Spinal cord (tissue), 10 donors: ENCODE data around the gene CD79B. TPM values are rescaled to one million over a fixed set of nuclear protein-coding genes. Genes with fewer than 3 reads are reported as not detected.
A peak's percentile ranks its signal among the peaks of the same experiment; 100 is the strongest.

Experiments used
- DNase-seq, 6 donors: peaks; one replicate each; pipeline versions ENCODE4 v3.0.0 to v3.0.0-alpha.2; 2013 to 2015; ENCODE audit warnings: low spot score in 6 of 6, low read depth in 4 of 6
- H3K27ac ChIP-seq: one replicate; pipeline ENCODE4 v1.5.1; 2013; ENCODE audit warnings: low read depth, low read length, control low read depth
- H3K27me3 ChIP-seq: one replicate; pipeline ENCODE4 v1.6.1; 2013; ENCODE audit warnings: low read length; ENCODE audit not compliant: control insufficient read depth, insufficient read depth
- H3K36me3 ChIP-seq: one replicate; pipeline ENCODE4 v1.6.1; 2013; ENCODE audit warnings: low read length; ENCODE audit not compliant: control insufficient read depth, insufficient read depth
- H3K4me1 ChIP-seq: one replicate; pipeline ENCODE4 v1.6.1; 2013; ENCODE audit warnings: low read length; ENCODE audit not compliant: control insufficient read depth, insufficient read depth
- H3K4me3 ChIP-seq: one replicate; pipeline ENCODE4 v1.5.1; 2013; ENCODE audit warnings: low read depth, low read length, control low read depth
- H3K9me3 ChIP-seq: one replicate; pipeline ENCODE4 v1.6.1; 2013; ENCODE audit warnings: low read length; ENCODE audit not compliant: control insufficient read depth, insufficient read depth
- WGBS: methylation state at CpG from one replicate; pipeline ENCODE4 v1.1.5; 2013; ENCODE audit warnings: missing lambda C conversion rate; ENCODE audit not compliant: insufficient coverage; 5-methylcytosine and 5-hydroxymethylcytosine counted together
- polyA plus RNA-seq, 2 donors: library from polyadenylated mRNA; unstranded; fragments of 120-200 nt; gene quantifications; one replicate each; pipeline ENCODE4 v1.2.1, GENCODE V29; 2013; ENCODE audit not compliant: insufficient read length in 2 of 2
- total RNA-seq, 2 donors: library from RNA; depleted of rRNA in 1 of 2; stranded (reverse); fragments of 120-200 nt in 1 of 2; fragments of >200 nt in 1 of 2; gene quantifications; one replicate each; pipeline versions ENCODE4 v1.2.3 to v1.2.4, GENCODE V29; 2013 to 2014
- donor health status: healthy.

CD79B gene
- total and polyA plus RNA-seq, 4 donors, result 0.36 to 1.2 (median 0.73) TPM

GRCh38 chr17:63967953-63968352 is 35.8 kb upstream of the CD79B start:
- H3K36me3 ChIP-seq, result no peaks in the 10 kb centered on the region
- no peaks in the 10 kb centered on the region for H3K27me3 ChIP-seq
- no peak for DNase-seq
- H3K27ac ChIP-seq, result no peak overlapping the region
- 91% methylated on average over 19 of the region's 19 CpGs for WGBS
- H3K9me3 ChIP-seq, result no peaks in the 10 kb centered on the region
- H3K4me3 ChIP-seq, result no peak overlapping the region
- no peaks in the 10 kb centered on the region for H3K4me1 ChIP-seq

GRCh38 chr17:63966646-63967264 is 34.6 kb upstream of the CD79B start:
- H3K27ac ChIP-seq, result no peak overlapping the region
- no peaks in the 10 kb centered on the region for H3K36me3 ChIP-seq
- H3K27me3 ChIP-seq, result no peaks in the 10 kb centered on the region
- DNase-seq, result no peak
- 85% methylated on average over 11 of the region's 11 CpGs for WGBS
- no peak overlapping the region for H3K4me3 ChIP-seq
- H3K4me1 ChIP-seq, result no peaks in the 10 kb centered on the region
- no peaks in the 10 kb centered on the region for H3K9me3 ChIP-seq

- Histone ChIP-seq H3K4me1 (peaks cover 6% of the 10 kb centered on the region), H3K4me3 (no peak overlapping the region), H3K27me3 (peaks cover 8% of the 10 kb centered on the region), H3K9me3 (no peaks in the 10 kb centered on the region), H3K36me3 (no peaks in the 10 kb centered on the region), H3K27ac (no peak overlapping the region)
- no peak for DNase-seq
- WGBS, result no CpG with 5 or more reads among the region's 4 CpGs
Measured at GRCh38 chr17:63963123-63963522, 31.0 kb upstream of the CD79B start.

- 7% methylated on average over 4 of the region's 10 CpGs for WGBS
- no peaks in the 10 kb centered on the region for H3K36me3 ChIP-seq
- peaks cover 6% of the 10 kb centered on the region for H3K4me1 ChIP-seq
- no peak overlapping the region for H3K4me3 ChIP-seq
- H3K27me3 ChIP-seq, result peaks cover 8% of the 10 kb centered on the region
- no peaks in the 10 kb centered on the region for H3K9me3 ChIP-seq
- DNase-seq, result no peak
- no peak overlapping the region for H3K27ac ChIP-seq
Measured at GRCh38 chr17:63962298-63962744, 30.2 kb upstream of the CD79B start.

- peaks cover 8% of the 10 kb centered on the region for H3K27me3 ChIP-seq
- H3K9me3 ChIP-seq, result no peaks in the 10 kb centered on the region
- peaks cover 6% of the 10 kb centered on the region for H3K4me1 ChIP-seq
- H3K27ac ChIP-seq, result no peak overlapping the region
- DNase-seq, result peak in 2 of 6 donors; percentile 15 to 42
- 7% methylated on average over 35 of the region's 37 CpGs for WGBS
- no peak overlapping the region for H3K4me3 ChIP-seq
- no peaks in the 10 kb centered on the region for H3K36me3 ChIP-seq
Measured at GRCh38 chr17:63961355-63962212, 29.5 kb upstream of the CD79B start.

GRCh38 chr17:63960430-63960829 is 28.3 kb upstream of the CD79B start:
- 40% methylated on average over 6 of the region's 7 CpGs for WGBS
- no peak overlapping the region for H3K27ac ChIP-seq
- H3K4me3 ChIP-seq, result no peak overlapping the region

GRCh38 chr17:63960006-63960405 is 27.9 kb upstream of the CD79B start:
- Histone ChIP-seq H3K36me3 (no peaks in the 10 kb centered on the region), H3K4me3 (no peak overlapping the region), H3K9me3 (no peaks in the 10 kb centered on the region), H3K27me3 (peaks cover 8% of the 10 kb centered on the region), H3K27ac (no peak overlapping the region), H3K4me1 (peaks cover 6% of the 10 kb centered on the region)
- WGBS, result 66% methylated on average over 8 of the region's 9 CpGs
- DNase-seq, result no peak

More at GRCh38 chr17:63960430-63960829, 28.3 kb upstream of the CD79B start:
- Histone ChIP-seq H3K27me3 (peaks cover 8% of the 10 kb centered on the region), H3K36me3 (no peaks in the 10 kb centered on the region), H3K9me3 (no peaks in the 10 kb centered on the region), H3K4me1 (peaks cover 6% of the 10 kb centered on the region)
- DNase-seq, result no peak

GRCh38 chr17:63956296-63956920 is 24.3 kb upstream of the CD79B start:
- Histone ChIP-seq H3K27me3 (peaks cover 8% of the 10 kb centered on the region), H3K4me1 (peaks cover 4% of the 10 kb centered on the region), H3K27ac (no peak overlapping the region), H3K36me3 (no peaks in the 10 kb centered on the region), H3K9me3 (no peaks in the 10 kb centered on the region), H3K4me3 (no peak overlapping the region)
- WGBS, result 80% methylated on average over 1 of the region's 5 CpGs
- DNase-seq, result no peak

GRCh38 chr17:63955791-63956190 is 23.7 kb upstream of the CD79B start:
- Histone ChIP-seq H3K27me3 (peaks cover 4% of the 10 kb centered on the region), H3K9me3 (no peaks in the 10 kb centered on the region), H3K4me1 (no peaks in the 10 kb centered on the region), H3K36me3 (no peaks in the 10 kb centered on the region), H3K4me3 (no peak overlapping the region), H3K27ac (no peak overlapping the region)
- WGBS, result 88% methylated on average over 4 of the region's 4 CpGs
- DNase-seq, result no peak
